HFF-Myc (cell line): ENCODE data around the gene GRIA4.

Experiments
- DNase-seq: peaks from one replicate; pipeline ENCODE4 v3.0.0-alpha.2; 2011; ENCODE audit warnings: low read depth; ENCODE audit errors: extremely low read depth
- H3K4me3 ChIP-seq: replicated peaks from 2 replicates; pipeline ENCODE4 v1.5.1; 2011; ENCODE audit warnings: low read depth, mild to moderate bottlenecking, control low read depth, low read length
- TF ChIP-seq, protein P1 (sequence below): IDR thresholded peaks from 2 replicates; pipeline ENCODE4 v1.5.1; 2012; ENCODE audit warnings: mild to moderate bottlenecking, low read depth, low read length, control low read depth; ENCODE audit errors: missing control alignments

Gene GRIA4

GRCh38 chr11:105589346-105589745 is 20.5 kb upstream of the GRIA4 start:
- no peak for DNase-seq
- TF ChIP-seq, protein P1, sequence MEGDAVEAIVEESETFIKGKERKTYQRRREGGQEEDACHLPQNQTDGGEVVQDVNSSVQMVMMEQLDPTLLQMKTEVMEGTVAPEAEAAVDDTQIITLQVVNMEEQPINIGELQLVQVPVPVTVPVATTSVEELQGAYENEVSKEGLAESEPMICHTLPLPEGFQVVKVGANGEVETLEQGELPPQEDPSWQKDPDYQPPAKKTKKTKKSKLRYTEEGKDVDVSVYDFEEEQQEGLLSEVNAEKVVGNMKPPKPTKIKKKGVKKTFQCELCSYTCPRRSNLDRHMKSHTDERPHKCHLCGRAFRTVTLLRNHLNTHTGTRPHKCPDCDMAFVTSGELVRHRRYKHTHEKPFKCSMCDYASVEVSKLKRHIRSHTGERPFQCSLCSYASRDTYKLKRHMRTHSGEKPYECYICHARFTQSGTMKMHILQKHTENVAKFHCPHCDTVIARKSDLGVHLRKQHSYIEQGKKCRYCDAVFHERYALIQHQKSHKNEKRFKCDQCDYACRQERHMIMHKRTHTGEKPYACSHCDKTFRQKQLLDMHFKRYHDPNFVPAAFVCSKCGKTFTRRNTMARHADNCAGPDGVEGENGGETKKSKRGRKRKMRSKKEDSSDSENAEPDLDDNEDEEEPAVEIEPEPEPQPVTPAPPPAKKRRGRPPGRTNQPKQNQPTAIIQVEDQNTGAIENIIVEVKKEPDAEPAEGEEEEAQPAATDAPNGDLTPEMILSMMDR: no peak
- no peak overlapping the region for H3K4me3 ChIP-seq

GRCh38 chr11:105592035-105592434 is 17.8 kb upstream of the GRIA4 start:
- H3K4me3 ChIP-seq: no peak overlapping the region
- DNase-seq: no peak
- TF ChIP-seq, protein P1: no peak

DNA sequence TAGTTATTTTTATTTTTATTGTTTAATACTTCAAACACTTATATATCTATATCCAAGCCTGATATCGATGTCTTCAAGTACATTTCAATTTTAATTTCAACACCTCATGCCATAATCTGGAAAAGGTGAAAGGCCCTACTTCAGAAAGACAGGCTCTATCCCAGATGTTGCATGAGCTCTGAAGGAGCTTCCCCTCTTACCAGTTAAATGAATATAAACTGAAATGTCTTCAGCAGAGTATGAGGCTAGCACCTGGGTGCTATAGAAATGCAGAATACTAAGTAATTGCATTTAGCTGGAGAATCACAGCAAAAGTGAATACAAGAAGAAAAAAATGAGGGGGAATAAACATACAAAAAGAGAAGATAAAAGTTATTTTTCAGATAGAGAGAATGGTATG is 11.5 kb upstream of the GRIA4 start:
- DNase-seq: no peak
- no peak overlapping the region for H3K4me3 ChIP-seq
- TF ChIP-seq, protein P1: no peak

DNA sequence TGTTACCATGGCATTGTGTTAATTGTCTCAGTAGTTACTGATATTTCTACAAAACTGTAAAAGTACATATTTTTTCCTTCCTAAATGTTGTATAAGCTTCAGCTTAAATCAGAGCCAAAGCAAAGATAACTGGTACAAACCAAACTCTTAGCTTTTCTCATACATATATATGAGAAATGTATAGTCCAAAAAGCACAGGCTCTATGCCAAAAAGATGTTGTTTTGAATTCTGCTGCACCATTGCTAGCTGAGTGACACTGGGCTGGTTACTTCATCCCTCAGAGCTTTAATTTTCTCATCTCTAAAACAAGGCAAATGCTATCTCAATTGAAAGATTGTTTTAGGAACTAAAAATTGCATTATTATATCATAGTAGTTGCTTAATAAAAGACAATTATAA is 6.7 kb upstream of the GRIA4 start:
- no peak for DNase-seq
- no peak overlapping the region for H3K4me3 ChIP-seq
- TF ChIP-seq, protein P1: no peak

DNA sequence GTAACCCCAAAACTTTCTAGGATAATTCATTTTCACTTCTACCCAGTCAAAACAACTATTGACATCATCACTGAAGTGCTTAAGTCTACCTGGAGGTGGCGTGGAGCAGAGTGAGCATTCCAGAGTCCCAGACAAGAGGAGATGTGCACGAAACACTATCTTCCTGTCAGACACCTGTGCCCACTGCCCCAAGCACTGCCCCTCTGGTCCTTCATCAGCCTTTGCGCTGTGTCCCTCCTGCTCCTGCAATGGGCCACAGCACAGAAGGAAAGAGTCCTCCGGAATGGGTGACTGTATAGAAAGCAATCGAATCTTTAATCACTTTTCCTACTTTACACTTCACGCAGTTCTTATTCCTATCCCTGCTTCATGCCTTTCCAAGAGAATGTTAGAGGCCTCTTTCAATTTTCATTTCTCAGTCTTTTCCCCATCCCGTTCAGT is 512 bp upstream of the GRIA4 start:
- DNase-seq: no peak
- TF ChIP-seq, protein P1: peak; percentile 30
- H3K4me3 ChIP-seq: no peak overlapping the region

GRCh38 chr11:105610871-105611571 is 1.1 kb downstream of the GRIA4 start:
- H3K4me3 ChIP-seq: peak overlapping the region; percentile 25; the same call in 1 of the 2 replicates
- DNase-seq: no peak
- TF ChIP-seq, protein P1: no peak
